Smooth muscle cell (in vitro differentiated cells): Measurements from ENCODE around the gene GTF2A2. TPM values are rescaled to one million over a fixed set of nuclear protein-coding genes. Genes with fewer than 3 reads are reported as not detected.
A peak's percentile ranks its signal among the peaks of the same experiment; 100 is the strongest.

Source experiments
- DNase-seq: peaks from one replicate; lab custom pipeline; 2025; ENCODE audit not compliant: unreplicated experiment; lab: John Stamatoyannopoulos, UW
- H2AFZ ChIP-seq: fragments of 200-600 bp; sonication (generic); 2 replicates; pipeline ENCODE4 v1.6.0; 2016; ENCODE audit warnings: antibody characterized with exemption, low read depth, mild to moderate bottlenecking
- H3F3A ChIP-seq: fragments of 200-600 bp; sonication (generic); 2 replicates; pipeline ENCODE4 v1.6.0; 2017; ENCODE audit warnings: antibody characterized with exemption, low read depth
- H3K27ac ChIP-seq: fragments of 200-600 bp; sonication (generic); 2 replicates; pipeline ENCODE4 v1.5.1; 2016; ENCODE audit warnings: low read depth, mild to moderate bottlenecking
- H3K27me3 ChIP-seq: fragments of 200-600 bp; sonication (generic); 2 replicates; pipeline ENCODE4 v1.6.1; 2016; ENCODE audit warnings: low read depth, mild to moderate bottlenecking
- H3K36me3 ChIP-seq: fragments of 200-600 bp; sonication (generic); 2 replicates; pipeline ENCODE4 v1.5.1; 2016; ENCODE audit warnings: low read depth
- H3K4me1 ChIP-seq: fragments of 200-600 bp; sonication (generic); 2 replicates; pipeline ENCODE4 v1.5.1; 2016; ENCODE audit warnings: low read depth
- H3K4me2 ChIP-seq: fragments of 200-600 bp; sonication (generic); 2 replicates; pipeline ENCODE4 v1.6.0; 2016; ENCODE audit warnings: mild to moderate bottlenecking
- H3K4me3 ChIP-seq: fragments of 200-600 bp; sonication (generic); 2 replicates; pipeline ENCODE4 v1.5.1; 2016; ENCODE audit warnings: mild to moderate bottlenecking
- H3K79me2 ChIP-seq: fragments of 200-600 bp; sonication (generic); 2 replicates; pipeline ENCODE4 v1.6.0; 2016; ENCODE audit warnings: low read depth, mild to moderate bottlenecking
- H3K9ac ChIP-seq: fragments of 200-600 bp; sonication (generic); 2 replicates; pipeline ENCODE4 v1.6.0; 2016; ENCODE audit warnings: low read depth
- H3K9me3 ChIP-seq: fragments of 200-600 bp; sonication (generic); replicated peaks from 2 replicates; pipeline ENCODE4 v1.5.1; 2016; ENCODE audit warnings: low read depth
- H4K20me1 ChIP-seq: fragments of 200-600 bp; sonication (generic); 2 replicates; pipeline ENCODE4 v1.6.0; 2016; ENCODE audit warnings: low read depth
- WGBS: methylation state at CpG from one replicate; pipeline ENCODE4 v1.1.7; 2016; ENCODE audit warnings: low lambda C conversion rate; 5-methylcytosine and 5-hydroxymethylcytosine counted together
- polyA plus RNA-seq: library from polyadenylated mRNA; unstranded; fragments of >200 nt; fragmentation: Nextera tagmentation; extraction: Ambion mirVana; gene quantifications from 2 replicates; pipeline ENCODE4 v1.2.1, GENCODE V29; 2016
- total RNA-seq: library from RNA; depleted of rRNA; stranded (reverse); fragments of >200 nt; gene quantifications from 2 replicates; pipeline ENCODE4 v1.2.3, GENCODE V29; 2014
- TF ChIP-seq, protein P1 (sequence below): fragments of 200-600 bp; sonication (generic); IDR thresholded peaks from 2 replicates; pipeline ENCODE4 v1.5.1; 2017; ENCODE audit warnings: borderline replicate concordance, mild to moderate bottlenecking, antibody characterized with exemption; ENCODE audit not compliant: insufficient read depth, poor library complexity, severe bottlenecking

Gene GTF2A2
- total and polyA plus RNA-seq, 2 experiments from 2014 or later, result 102 to 261 TPM

DNA sequence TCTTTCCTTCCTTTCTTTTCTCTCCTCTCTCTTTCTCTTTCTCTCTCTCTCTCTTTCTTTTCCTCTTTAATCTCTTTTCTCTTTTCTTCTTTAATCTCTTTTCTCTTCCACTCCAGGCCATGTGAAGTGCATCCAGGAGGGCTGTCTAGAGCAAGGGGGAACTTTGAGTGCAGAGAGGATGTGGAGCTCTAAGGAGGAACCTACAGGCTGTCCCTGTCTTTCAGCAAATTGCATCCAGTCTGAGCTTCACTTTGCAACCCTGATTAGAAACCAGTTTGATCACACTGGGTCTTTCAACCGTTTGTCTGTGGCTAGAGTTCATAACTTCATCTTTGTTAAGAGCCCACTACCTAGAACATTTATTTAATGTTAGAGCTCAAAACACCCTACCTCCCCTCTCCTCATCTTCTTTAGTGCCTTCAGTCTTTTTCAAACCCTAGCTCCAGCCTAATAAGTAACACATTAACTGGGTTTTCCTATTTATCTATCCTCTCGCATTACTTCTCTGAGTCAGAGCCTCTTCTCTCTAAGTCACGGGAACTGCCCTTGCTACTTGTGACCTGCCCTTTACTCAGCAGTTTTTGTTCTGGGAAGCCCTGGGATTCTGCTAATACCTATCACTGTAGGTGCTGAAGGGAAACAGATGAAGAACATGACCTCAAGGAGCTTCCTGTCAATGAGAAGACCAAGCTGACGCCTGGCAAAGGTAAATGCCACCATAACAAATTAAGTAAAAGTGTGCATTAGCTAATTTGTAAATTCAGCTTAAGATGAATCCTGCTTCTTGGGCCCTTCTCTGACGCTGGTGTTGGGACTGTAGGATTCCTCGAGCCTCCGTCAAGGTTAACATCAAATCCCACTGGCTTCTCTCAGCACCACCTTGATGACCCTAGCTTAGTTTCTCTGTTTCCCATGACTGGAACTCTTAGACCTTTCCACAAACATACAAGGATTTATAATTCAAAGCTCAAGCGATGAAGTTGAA is 45.7 kb downstream of the GTF2A2 start, which contains the start of gene GCNT3:
Gene GCNT3, plus strand, starts transcription at position 508 of the 985 bp plus-strand sequence. CDS start 6,456 bp downstream, outside the sequence.
- Histone ChIP-seq H3K4me3 (peak within 1 kb of the TSS; percentile 23), H3K27ac (no peak within 1 kb of the TSS), H3K27me3 (peaks cover 1% of the 10 kb centered on the region), H3K9me3 (no peaks in the 10 kb centered on the region), H3K4me1 (no peaks in the 10 kb centered on the region), H3K9ac (no peak within 1 kb of the TSS), H3K4me2 (no peak within 1 kb of the TSS), H4K20me1 (no peaks in the 10 kb centered on the region), H3K36me3 (no peaks in the 10 kb centered on the region), H3K79me2 (no peaks in the 10 kb centered on the region), H3F3A (no peaks in the 10 kb centered on the region), H2AFZ (no peak within 1 kb of the TSS)
- no peak for DNase-seq
- TF ChIP-seq, protein P1, sequence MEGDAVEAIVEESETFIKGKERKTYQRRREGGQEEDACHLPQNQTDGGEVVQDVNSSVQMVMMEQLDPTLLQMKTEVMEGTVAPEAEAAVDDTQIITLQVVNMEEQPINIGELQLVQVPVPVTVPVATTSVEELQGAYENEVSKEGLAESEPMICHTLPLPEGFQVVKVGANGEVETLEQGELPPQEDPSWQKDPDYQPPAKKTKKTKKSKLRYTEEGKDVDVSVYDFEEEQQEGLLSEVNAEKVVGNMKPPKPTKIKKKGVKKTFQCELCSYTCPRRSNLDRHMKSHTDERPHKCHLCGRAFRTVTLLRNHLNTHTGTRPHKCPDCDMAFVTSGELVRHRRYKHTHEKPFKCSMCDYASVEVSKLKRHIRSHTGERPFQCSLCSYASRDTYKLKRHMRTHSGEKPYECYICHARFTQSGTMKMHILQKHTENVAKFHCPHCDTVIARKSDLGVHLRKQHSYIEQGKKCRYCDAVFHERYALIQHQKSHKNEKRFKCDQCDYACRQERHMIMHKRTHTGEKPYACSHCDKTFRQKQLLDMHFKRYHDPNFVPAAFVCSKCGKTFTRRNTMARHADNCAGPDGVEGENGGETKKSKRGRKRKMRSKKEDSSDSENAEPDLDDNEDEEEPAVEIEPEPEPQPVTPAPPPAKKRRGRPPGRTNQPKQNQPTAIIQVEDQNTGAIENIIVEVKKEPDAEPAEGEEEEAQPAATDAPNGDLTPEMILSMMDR, result no peak
- WGBS, result 72% methylated on average over 8 of the region's 8 CpGs

DNA sequence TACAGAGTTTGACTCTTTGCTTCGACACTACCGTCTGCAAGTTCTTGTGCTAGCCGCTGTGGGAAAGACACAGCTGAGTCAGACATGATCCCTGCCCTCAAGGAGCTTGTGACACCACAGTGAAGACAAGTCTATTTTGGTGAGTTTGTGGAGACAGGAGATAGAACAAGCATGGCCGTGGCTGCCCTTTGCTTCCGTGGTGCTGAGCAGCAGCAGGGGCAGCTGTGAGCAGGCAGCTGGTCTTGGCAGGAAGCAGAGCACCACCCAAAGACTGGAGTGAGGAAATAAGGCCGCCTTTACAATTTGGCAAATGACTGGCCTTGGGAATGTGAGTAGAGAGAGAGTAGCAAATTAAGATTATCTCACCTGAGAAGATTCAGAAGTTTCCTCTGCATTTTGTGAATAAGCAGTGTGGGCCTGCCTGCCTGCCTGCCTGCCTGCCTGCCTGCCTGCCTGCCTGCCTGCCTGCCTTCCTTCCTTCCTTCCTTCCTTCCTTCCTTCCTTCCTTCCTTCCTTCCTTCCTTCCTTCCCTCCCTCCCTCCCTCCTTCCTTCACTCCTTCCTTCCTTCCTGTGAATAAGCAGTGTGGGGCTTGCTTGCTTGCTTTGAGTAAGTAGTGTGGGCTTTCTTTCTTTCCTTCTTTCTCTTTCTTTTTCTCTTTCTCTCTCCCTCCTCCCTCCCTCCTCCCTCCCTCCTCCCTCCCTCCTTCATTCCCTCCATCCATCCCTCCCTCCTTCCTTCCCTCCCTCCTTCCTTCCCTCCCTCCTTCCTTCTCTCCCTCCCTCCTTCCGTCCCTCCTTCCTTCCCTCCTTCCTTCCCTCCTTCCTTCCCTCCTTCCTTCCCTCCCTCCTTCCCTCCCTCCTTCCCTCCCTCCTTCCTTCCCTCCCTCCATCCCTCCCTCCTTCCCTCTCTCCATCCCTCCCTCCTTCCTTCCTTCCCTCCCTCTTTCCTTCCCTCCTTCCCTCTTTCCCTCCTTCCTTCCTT is 47.3 kb downstream of the GTF2A2 start:
- no peaks in the 10 kb centered on the region for H3K4me1 ChIP-seq
- H3K79me2 ChIP-seq, result no peaks in the 10 kb centered on the region
- DNase-seq, result no peak
- TF ChIP-seq, protein P1, result no peak
- H2AFZ ChIP-seq, result no peak overlapping the region
- 88% methylated on average over 6 of the region's 7 CpGs for WGBS
- H3K4me2 ChIP-seq, result no peak overlapping the region
- no peaks in the 10 kb centered on the region for H4K20me1 ChIP-seq
- no peaks in the 10 kb centered on the region for H3K27me3 ChIP-seq
- no peak overlapping the region for H3K27ac ChIP-seq
- no peaks in the 10 kb centered on the region for H3K36me3 ChIP-seq
- no peak overlapping the region for H3K9ac ChIP-seq
- no peaks in the 10 kb centered on the region for H3K9me3 ChIP-seq
- no peaks in the 10 kb centered on the region for H3F3A ChIP-seq
- no peak overlapping the region for H3K4me3 ChIP-seq

DNA sequence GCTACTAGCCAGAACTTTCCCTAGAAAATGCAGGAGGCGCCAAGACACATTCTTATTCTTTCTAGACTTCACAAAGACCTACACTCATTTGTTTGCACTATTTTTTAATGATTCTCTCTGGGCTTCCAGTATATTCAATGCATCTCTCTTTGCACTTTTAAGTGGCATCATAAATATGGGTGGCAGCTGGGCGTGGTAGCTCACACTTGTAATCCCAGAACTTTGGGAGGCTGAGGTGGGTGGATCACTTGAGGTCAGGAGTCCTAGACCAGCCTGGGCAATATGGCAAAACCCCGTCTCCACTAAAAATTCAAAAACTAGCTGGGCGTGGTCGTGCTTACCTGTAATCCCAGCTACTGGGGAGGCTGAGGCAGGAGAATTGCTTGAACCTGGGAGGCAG is 51.3 kb downstream of the GTF2A2 start:
- H4K20me1 ChIP-seq, result no peaks in the 10 kb centered on the region
- no peak overlapping the region for H3K4me3 ChIP-seq
- H3K79me2 ChIP-seq, result no peaks in the 10 kb centered on the region
- WGBS, result 77% methylated on average over 5 of the region's 5 CpGs
- no peak overlapping the region for H3K27ac ChIP-seq
- H3F3A ChIP-seq, result no peaks in the 10 kb centered on the region
- no peaks in the 10 kb centered on the region for H3K9me3 ChIP-seq
- no peaks in the 10 kb centered on the region for H3K36me3 ChIP-seq
- H3K9ac ChIP-seq, result no peak overlapping the region
- TF ChIP-seq, protein P1, result no peak
- no peak overlapping the region for H3K4me2 ChIP-seq
- no peak overlapping the region for H2AFZ ChIP-seq
- no peak for DNase-seq
- H3K4me1 ChIP-seq, result no peaks in the 10 kb centered on the region
- no peaks in the 10 kb centered on the region for H3K27me3 ChIP-seq
